NK-92 treated with Interleukin-12 subunit alpha and Interleukin-12 subunit beta, amount 100 ng/mL, for 24 hours (cell line): ENCODE measurements around the gene CAPN10.

Source experiments
- DNase-seq: peaks from one replicate; lab custom pipeline; 2025; lab: John Stamatoyannopoulos, UW

CAPN10 gene

GRCh38 chr2:240589375-240589774 is 2.8 kb downstream of the CAPN10 start:
- no peak for DNase-seq

- DNase-seq: no peak
Measured at GRCh38 chr2:240589850-240590525, 3.5 kb downstream of the CAPN10 start.

- no peak for DNase-seq
Measured at GRCh38 chr2:240590681-240591111, 4.2 kb downstream of the CAPN10 start.

GRCh38 chr2:240591226-240591625 is 4.7 kb downstream of the CAPN10 start:
- DNase-seq: no peak

GRCh38 chr2:240591784-240592183 is 5.2 kb downstream of the CAPN10 start:
- DNase-seq: no peak

- DNase-seq: no peak
Measured at GRCh38 chr2:240593026-240593702, 6.6 kb downstream of the CAPN10 start.

- DNase-seq: no peak
Measured at GRCh38 chr2:240593703-240594451, 7.3 kb downstream of the CAPN10 start.

- no peak for DNase-seq
Measured at GRCh38 chr2:240594511-240595380, 8.2 kb downstream of the CAPN10 start.

GRCh38 chr2:240595381-240596079 is 9.0 kb downstream of the CAPN10 start:
- no peak for DNase-seq

- no peak for DNase-seq
Measured at GRCh38 chr2:240596080-240596460, 9.5 kb downstream of the CAPN10 start.

GRCh38 chr2:240596491-240596931 is 10.0 kb downstream of the CAPN10 start:
- DNase-seq: no peak

GRCh38 chr2:240597054-240597418 is 10.5 kb downstream of the CAPN10 start:
- no peak for DNase-seq

- no peak for DNase-seq
Measured at GRCh38 chr2:240597419-240598181, 11.1 kb downstream of the CAPN10 start.

GRCh38 chr2:240598311-240598911 is 11.9 kb downstream of the CAPN10 start:
- no peak for DNase-seq

- no peak for DNase-seq
Measured at GRCh38 chr2:240599141-240599583, 12.6 kb downstream of the CAPN10 start.

GRCh38 chr2:240600451-240600961 is 14.0 kb downstream of the CAPN10 start:
- DNase-seq: no peak

GRCh38 chr2:240601061-240601830 is 14.7 kb downstream of the CAPN10 start:
- no peak for DNase-seq

- DNase-seq: no peak
Measured at GRCh38 chr2:240601831-240602160, 15.3 kb downstream of the CAPN10 start.
